K562 (cell line): ENCODE measurements around the gene PDHX. TPM values are rescaled to one million over a fixed set of nuclear protein-coding genes. Genes with fewer than 3 reads are reported as not detected.

Experiments used
- ATAC-seq: fragments of 200-7000 bp; cut with Tn5 transposase; 3 replicates; pipeline ENCODE4 v1.9.1; 2020; ENCODE audit warnings: moderate library complexity
- BruUV-seq: library from RNA; stranded (reverse); fragments of 400-500 nt; replicated peaks from 2 replicates; lab custom pipeline; 2021; lab: Mats Ljungman, UMichigan
- CTCF ChIA-PET: fragments of 300-600 bp; formaldehyde crosslinking; extraction: SDS; loops from one replicate; lab custom pipeline; 2021; ENCODE audit warnings: low intra/inter-chr PET ratio; lab: Yijun Ruan, JAX
- POLR2A ChIA-PET: fragments of 300-600, 350-650 bp; sonication (Branson Sonifier 250); formaldehyde crosslinking; extraction: SDS; loops from one replicate; lab custom pipeline; 2021; ENCODE audit warnings: antibody characterized with exemption, inconsistent platforms; lab: Yijun Ruan, JAX
- DNase-seq, 4 experiments: peaks; one replicate each; pipeline versions ENCODE4 v3.0.0 to v3.0.0-alpha.2; 2011 to 2018; ENCODE audit warnings: low spot score in 3 of 4, mixed read lengths in 3 of 4; ENCODE audit errors: extremely low read depth in 1 of 4
- FAIRE-seq: peaks from 2 replicates; lab custom pipeline; 2011; peaks lifted over from hg19 to GRCh38; lab: Jason Lieb, UNC
- H2AFZ ChIP-seq: 2 replicates; pipeline ENCODE4 v1.6.0; 2011; ENCODE audit warnings: low read depth, low read length, control low read depth, inconsistent platforms
- H3K27ac ChIP-seq: fragments of 200-600 bp; 3 replicates; pipeline ENCODE4 v1.8.0; 2011; ENCODE audit warnings: low read depth, mild to moderate bottlenecking, control low read depth, inconsistent platforms, low read length, moderate library complexity, mixed read lengths; ENCODE audit errors: extremely low read depth
- H3K27me3 ChIP-seq, 2 experiments: fragments of 300-600 bp in 1 of 2; 2 replicates in 1 of 2; 3 replicates in 1 of 2; pipeline versions ENCODE4 v1.6.0 to v1.8.0; 2011; ENCODE audit warnings: inconsistent platforms in 2 of 2, low read length in 2 of 2, mild to moderate bottlenecking in 1 of 2, mixed read lengths in 1 of 2, moderate library complexity in 1 of 2; ENCODE audit not compliant: control insufficient read depth in 2 of 2, insufficient read depth in 2 of 2
- H3K36me3 ChIP-seq: fragments of 300-600 bp; 3 replicates; pipeline ENCODE4 v1.8.0; 2011; ENCODE audit warnings: mild to moderate bottlenecking, low read length, inconsistent platforms; ENCODE audit not compliant: control insufficient read depth, insufficient read depth
- H3K4me1 ChIP-seq, 2 experiments: fragments of 200-600 bp in 1 of 2; replicated peaks in 1 of 2; 2 replicates in 1 of 2; 3 replicates in 1 of 2; pipeline versions ENCODE4 v1.5.1 to v1.8.0; 2011; ENCODE audit warnings: inconsistent platforms in 2 of 2, low read length in 2 of 2, mild to moderate bottlenecking in 1 of 2, mixed read lengths in 1 of 2, moderate library complexity in 1 of 2; ENCODE audit not compliant: control insufficient read depth in 2 of 2, insufficient read depth in 2 of 2
- H3K4me2 ChIP-seq: 2 replicates; pipeline ENCODE4 v1.6.1; 2011; ENCODE audit warnings: low read length, control low read depth, inconsistent platforms, mixed read lengths; ENCODE audit not compliant: insufficient read depth
- H3K4me3 ChIP-seq: fragments of 200-600 bp; sonication (generic), shearing (Covaris generic); 2 replicates; pipeline ENCODE4 v1.5.1; 2016; ENCODE audit warnings: control low read depth, inconsistent platforms
- H3K79me2 ChIP-seq: fragments of 200-600 bp; 3 replicates; pipeline ENCODE4 v1.8.0; 2011; ENCODE audit warnings: low read length, inconsistent platforms; ENCODE audit not compliant: control insufficient read depth, insufficient read depth
- H3K9ac ChIP-seq, 2 experiments: 2 replicates each; pipeline versions ENCODE4 v1.6.0 to v1.6.1; 2011; ENCODE audit warnings: low read depth in 2 of 2, low read length in 2 of 2, control low read depth in 1 of 2, inconsistent platforms in 1 of 2, mild to moderate bottlenecking in 1 of 2, mixed read lengths in 1 of 2; ENCODE audit not compliant: insufficient read depth in 1 of 2
- H3K9me1 ChIP-seq: one replicate; pipeline ENCODE4 v1.6.0; 2011; ENCODE audit warnings: inconsistent platforms, mild to moderate bottlenecking, low read length, moderate library complexity; ENCODE audit not compliant: control insufficient read depth, insufficient read depth
- H3K9me3 ChIP-seq: replicated peaks from 2 replicates; pipeline ENCODE4 v1.5.1; 2011; ENCODE audit warnings: low read depth, low read length, inconsistent platforms; ENCODE audit not compliant: control insufficient read depth, insufficient read depth
- H4K20me1 ChIP-seq: replicated peaks from 2 replicates; pipeline ENCODE4 v1.6.1; 2011; ENCODE audit warnings: low read length, inconsistent platforms, mixed read lengths; ENCODE audit not compliant: control insufficient read depth, insufficient read depth
- ATF7 ChIP-seq: fragments of 450-650 bp; IDR thresholded peaks from 2 replicates; pipeline ENCODE4 v1.7.1; 2014; ENCODE audit warnings: mild to moderate bottlenecking, moderate library complexity
- CREB1 ChIP-seq, 2 experiments: sonication (generic) in 1 of 2; formaldehyde crosslinking in 1 of 2; IDR thresholded peaks; 2 replicates each; pipeline versions ENCODE4 v1.6.1 to v1.8.0; 2012 to 2022; ENCODE audit warnings: inconsistent platforms in 1 of 2, mild to moderate bottlenecking in 1 of 2, missing genetic modification reagents in 1 of 2, moderate library complexity in 1 of 2
- ETV1 ChIP-seq: fragments of 450-650 bp; conservative IDR thresholded peaks from 2 replicates; pipeline ENCODE4 v1.6.1; 2016; ENCODE audit warnings: missing genetic modification characterization, control low read depth, low read depth, missing compliant biosample characterization
- LCOR ChIP-seq: sonication (generic); formaldehyde crosslinking; IDR thresholded peaks from 2 replicates; pipeline ENCODE4 v1.8.0; 2022; ENCODE audit warnings: mild to moderate bottlenecking, missing genetic modification reagents
- MAZ ChIP-seq, 2 experiments: fragments of 450-650 bp in 1 of 2; sonication (generic) in 1 of 2; formaldehyde crosslinking; IDR thresholded peaks in 1 of 2; conservative IDR thresholded peaks in 1 of 2; 2 replicates each; pipeline versions ENCODE4 v1.4.0 to v1.5.0; 2020; ENCODE audit warnings: mild to moderate bottlenecking in 1 of 2, missing genetic modification reagents in 1 of 2
- MTA1 ChIP-seq: fragments of 450-650 bp; IDR thresholded peaks from 2 replicates; pipeline ENCODE4 v1.6.1; 2017; ENCODE audit warnings: borderline replicate concordance
- NCOR1 ChIP-seq: fragments of 450-650 bp; IDR thresholded peaks from 2 replicates; pipeline ENCODE4 v1.6.1; 2016; ENCODE audit warnings: mild to moderate bottlenecking, moderate library complexity
- PTRF ChIP-seq: fragments of 450-650 bp; IDR thresholded peaks from 2 replicates; pipeline ENCODE4 v1.6.1; 2016; ENCODE audit warnings: mild to moderate bottlenecking, missing genetic modification characterization, missing compliant biosample characterization
- SLC30A9 ChIP-seq: fragments of 250-450 bp; sonication (Bioruptor Pico); IDR thresholded peaks from 2 replicates; pipeline ENCODE4 v1.8.0; 2022; ENCODE audit warnings: mild to moderate bottlenecking, moderate library complexity
- TAF7 ChIP-seq: fragments of 450-650 bp; IDR thresholded peaks from 2 replicates; pipeline ENCODE4 v1.6.1; 2016; ENCODE audit warnings: missing genetic modification characterization, missing compliant biosample characterization
- THRAP3 ChIP-seq: fragments of 450-650 bp; IDR thresholded peaks from 2 replicates; pipeline ENCODE4 v1.6.1; 2016; ENCODE audit warnings: mild to moderate bottlenecking, inconsistent platforms, borderline replicate concordance
- WGBS: fragments of 100-300 bp; shearing (Covaris generic); methylation state at CpG from one replicate; pipeline ENCODE4 v1.1.6; 2016; ENCODE audit warnings: low coverage, mixed read lengths; ENCODE audit not compliant: insufficient coverage; ENCODE audit errors: missing lambda C conversion rate; 5-methylcytosine and 5-hydroxymethylcytosine counted together
- in situ Hi-C: fragments of 300-500 bp; cut with MboI; formaldehyde crosslinking; loops from 4 replicates; pipeline ENCODE4 v1.15.0; 2018; ENCODE audit warnings: inconsistent platforms, mixed read lengths
- intact Hi-C: fragments of 100-400 bp; cut with micrococcal nuclease; formaldehyde crosslinking; loops from 2 replicates; pipeline ENCODE4 v1.14.2; 2022
- polyA plus RNA-seq, 8 experiments: library from polyadenylated mRNA; depleted of rRNA in 4 of 8; stranded (reverse) in 5 of 8; unstranded in 3 of 8; fragments of >200 nt; fragmentation: Nextera tagmentation in 2 of 8; fragmentation: Illumina TruSeq in 1 of 8; extraction: Ambion mirVana in 2 of 8; extraction: Trizol in 1 of 8; gene quantifications; 2 replicates each; pipeline versions ENCODE4 v1.2.1 to v1.2.3, GENCODE V29; 2011 to 2014; ENCODE audit warnings: inconsistent platforms in 1 of 8, missing spikeins in 1 of 8
- total RNA-seq, 7 experiments: library from RNA; depleted of rRNA in 6 of 7; stranded (reverse); fragments of >200 nt in 6 of 7; fragmentation: Illumina TruSeq in 2 of 7; extraction: Trizol in 2 of 7; gene quantifications; 2 replicates each; pipeline versions ENCODE4 v1.2.1 to v1.2.3, GENCODE V29; 2011 to 2021; ENCODE audit warnings: low replicate concordance in 1 of 7
- TF ChIP-seq, protein P1 (sequence below): fragments of 450-650 bp; IDR thresholded peaks from 2 replicates; pipeline ENCODE4 v1.6.1; 2016; ENCODE audit warnings: missing biosample characterization, missing genetic modification characterization
- TF ChIP-seq, protein P2 (sequence below): fragments of 250-450 bp; sonication (Bioruptor Pico); IDR thresholded peaks from 2 replicates; pipeline ENCODE4 v1.5.0; 2021
- TF ChIP-seq, protein P3 (sequence below): fragments of 250-450 bp; sonication (Bioruptor Pico); IDR thresholded peaks from 2 replicates; pipeline ENCODE4 v1.5.0; 2020; ENCODE audit warnings: mild to moderate bottlenecking, borderline replicate concordance
- TF ChIP-seq, protein P4 (sequence below): fragments of 450-650 bp; IDR thresholded peaks from 2 replicates; pipeline ENCODE4 v1.6.1; 2018; ENCODE audit not compliant: partially characterized antibody

The PDHX gene
- total and polyA plus RNA-seq, 9 of the 15 experiments (the other 6 are each of a cell fraction or from before 2014, with no cell fraction given), result 20.8 to 43.5 (median 31.2) TPM

DNA sequence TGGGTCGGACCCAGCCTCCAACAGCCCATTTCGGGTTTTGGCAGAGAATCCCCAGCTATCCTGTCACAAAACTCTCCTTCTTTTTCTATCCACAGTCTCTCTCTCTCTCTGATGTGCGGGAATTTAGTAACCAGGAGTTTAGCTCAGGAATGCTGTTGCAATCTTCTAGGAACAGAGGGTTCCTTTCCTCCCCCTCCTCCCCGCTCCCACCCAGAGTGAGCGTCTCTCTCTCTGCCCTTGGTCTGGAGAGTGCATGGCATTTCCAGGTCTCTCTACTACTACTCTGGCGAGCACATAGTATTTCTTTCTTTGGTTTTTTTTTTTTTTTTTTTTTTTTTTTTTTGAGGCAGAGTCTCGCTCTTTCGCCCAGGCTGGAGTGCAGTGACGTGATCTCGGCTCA is 17.9 kb upstream of the PDHX start:
- Histone ChIP-seq H3K4me3 (no peak overlapping the region), H3K4me2 (no peak overlapping the region), H2AFZ (no peak overlapping the region), H3K4me1 (no peaks in the 10 kb centered on the region), H3K27me3 (no peaks in the 10 kb centered on the region), H3K9me3 (no peaks in the 10 kb centered on the region), H3K79me2 (peaks cover 39% of the 10 kb centered on the region), H3K36me3 (peaks cover 19% of the 10 kb centered on the region; the same call in 2 of the 3 replicates), H3K27ac (no peak overlapping the region), H4K20me1 (peaks cover 12% of the 10 kb centered on the region; the same call in 1 of the 2 replicates), H3K9me1 (no peaks in the 10 kb centered on the region), H3K9ac (no peak overlapping the region)
- DNase-seq (no peak), FAIRE-seq (no peak), ATAC-seq (no peak)
- TF ChIP-seq, protein P1, sequence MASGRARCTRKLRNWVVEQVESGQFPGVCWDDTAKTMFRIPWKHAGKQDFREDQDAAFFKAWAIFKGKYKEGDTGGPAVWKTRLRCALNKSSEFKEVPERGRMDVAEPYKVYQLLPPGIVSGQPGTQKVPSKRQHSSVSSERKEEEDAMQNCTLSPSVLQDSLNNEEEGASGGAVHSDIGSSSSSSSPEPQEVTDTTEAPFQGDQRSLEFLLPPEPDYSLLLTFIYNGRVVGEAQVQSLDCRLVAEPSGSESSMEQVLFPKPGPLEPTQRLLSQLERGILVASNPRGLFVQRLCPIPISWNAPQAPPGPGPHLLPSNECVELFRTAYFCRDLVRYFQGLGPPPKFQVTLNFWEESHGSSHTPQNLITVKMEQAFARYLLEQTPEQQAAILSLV (tag), result no peak
- TF ChIP-seq, protein P2, sequence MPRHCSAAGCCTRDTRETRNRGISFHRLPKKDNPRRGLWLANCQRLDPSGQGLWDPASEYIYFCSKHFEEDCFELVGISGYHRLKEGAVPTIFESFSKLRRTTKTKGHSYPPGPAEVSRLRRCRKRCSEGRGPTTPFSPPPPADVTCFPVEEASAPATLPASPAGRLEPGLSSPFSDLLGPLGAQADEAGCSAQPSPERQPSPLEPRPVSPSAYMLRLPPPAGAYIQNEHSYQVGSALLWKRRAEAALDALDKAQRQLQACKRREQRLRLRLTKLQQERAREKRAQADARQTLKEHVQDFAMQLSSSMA (CRISPR knock-in tag), result no peak
- no peak for TF ChIP-seq NCOR1
- no peak for TF ChIP-seq CREB1 (IDR thresholded peaks at IDR 0.05)
- TF ChIP-seq CREB1 (CRISPR knock-in tag; IDR thresholded peaks at IDR 0.05), result no peak
- no peak for TF ChIP-seq MAZ (CRISPR knock-in tag; conservative IDR thresholded peaks at IDR 0.05 in 1 of 2, IDR thresholded peaks at IDR 0.05 in 1 of 2)
- TF ChIP-seq ATF7, result no peak
- TF ChIP-seq SLC30A9, result no peak
- TF ChIP-seq, protein P3, sequence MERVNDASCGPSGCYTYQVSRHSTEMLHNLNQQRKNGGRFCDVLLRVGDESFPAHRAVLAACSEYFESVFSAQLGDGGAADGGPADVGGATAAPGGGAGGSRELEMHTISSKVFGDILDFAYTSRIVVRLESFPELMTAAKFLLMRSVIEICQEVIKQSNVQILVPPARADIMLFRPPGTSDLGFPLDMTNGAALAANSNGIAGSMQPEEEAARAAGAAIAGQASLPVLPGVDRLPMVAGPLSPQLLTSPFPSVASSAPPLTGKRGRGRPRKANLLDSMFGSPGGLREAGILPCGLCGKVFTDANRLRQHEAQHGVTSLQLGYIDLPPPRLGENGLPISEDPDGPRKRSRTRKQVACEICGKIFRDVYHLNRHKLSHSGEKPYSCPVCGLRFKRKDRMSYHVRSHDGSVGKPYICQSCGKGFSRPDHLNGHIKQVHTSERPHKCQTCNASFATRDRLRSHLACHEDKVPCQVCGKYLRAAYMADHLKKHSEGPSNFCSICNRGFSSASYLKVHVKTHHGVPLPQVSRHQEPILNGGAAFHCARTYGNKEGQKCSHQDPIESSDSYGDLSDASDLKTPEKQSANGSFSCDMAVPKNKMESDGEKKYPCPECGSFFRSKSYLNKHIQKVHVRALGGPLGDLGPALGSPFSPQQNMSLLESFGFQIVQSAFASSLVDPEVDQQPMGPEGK (CRISPR knock-in tag), result no peak
- TF ChIP-seq ETV1 (tag), result no peak
- TF ChIP-seq TAF7, result no peak
- no peak for TF ChIP-seq PTRF (tag)
- TF ChIP-seq THRAP3, result no peak
- TF ChIP-seq MTA1, result no peak
- TF ChIP-seq, protein P4, sequence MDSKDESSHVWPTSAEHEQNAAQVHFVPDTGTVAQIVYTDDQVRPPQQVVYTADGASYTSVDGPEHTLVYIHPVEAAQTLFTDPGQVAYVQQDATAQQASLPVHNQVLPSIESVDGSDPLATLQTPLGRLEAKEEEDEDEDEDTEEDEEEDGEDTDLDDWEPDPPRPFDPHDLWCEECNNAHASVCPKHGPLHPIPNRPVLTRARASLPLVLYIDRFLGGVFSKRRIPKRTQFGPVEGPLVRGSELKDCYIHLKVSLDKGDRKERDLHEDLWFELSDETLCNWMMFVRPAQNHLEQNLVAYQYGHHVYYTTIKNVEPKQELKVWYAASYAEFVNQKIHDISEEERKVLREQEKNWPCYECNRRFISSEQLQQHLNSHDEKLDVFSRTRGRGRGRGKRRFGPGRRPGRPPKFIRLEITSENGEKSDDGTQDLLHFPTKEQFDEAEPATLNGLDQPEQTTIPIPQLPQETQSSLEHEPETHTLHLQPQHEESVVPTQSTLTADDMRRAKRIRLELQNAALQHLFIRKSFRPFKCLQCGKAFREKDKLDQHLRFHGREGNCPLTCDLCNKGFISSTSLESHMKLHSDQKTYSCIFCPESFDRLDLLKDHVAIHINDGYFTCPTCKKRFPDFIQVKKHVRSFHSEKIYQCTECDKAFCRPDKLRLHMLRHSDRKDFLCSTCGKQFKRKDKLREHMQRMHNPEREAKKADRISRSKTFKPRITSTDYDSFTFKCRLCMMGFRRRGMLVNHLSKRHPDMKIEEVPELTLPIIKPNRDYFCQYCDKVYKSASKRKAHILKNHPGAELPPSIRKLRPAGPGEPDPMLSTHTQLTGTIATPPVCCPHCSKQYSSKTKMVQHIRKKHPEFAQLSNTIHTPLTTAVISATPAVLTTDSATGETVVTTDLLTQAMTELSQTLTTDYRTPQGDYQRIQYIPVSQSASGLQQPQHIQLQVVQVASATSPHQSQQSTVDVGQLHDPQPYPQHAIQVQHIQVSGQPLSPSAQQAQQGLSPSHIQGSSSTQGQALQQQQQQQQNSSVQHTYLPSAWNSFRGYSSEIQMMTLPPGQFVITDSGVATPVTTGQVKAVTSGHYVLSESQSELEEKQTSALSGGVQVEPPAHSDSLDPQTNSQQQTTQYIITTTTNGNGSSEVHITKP, result no peak
- no peak for TF ChIP-seq LCOR (CRISPR knock-in tag)
- ChIA-PET POLR2A (interaction anchor here (0.6 to 1.7 kb wide), 6 partner anchors 10 to 332 kb away, joined by 3 to 5 read pairs (median 4); no protein-coding TSS in a partner anchor), CTCF (interaction anchor here (0.7 to 2.7 kb wide), 3 partner anchors 58 to 538 kb away, joined by 3 to 16 read pairs (median 3); no protein-coding TSS in a partner anchor)
- in situ Hi-C loops (loop anchor here (10.0 kb wide), 1 partner anchor 534 kb away; no protein-coding TSS in a partner anchor), intact Hi-C loops (loop anchor here (2.0 to 10.0 kb wide), 4 partner anchors 312 to 724 kb away; partner anchors contain the start of genes ABTB2 and ELF5)
- WGBS, result 93% methylated on average over 3 of the region's 10 CpGs
- no TSS peak for BruUV-seq
